GM19452 (cell line): ENCODE results near the gene LRRC36.

ENCODE experiments used
- ATAC-seq: cut with Tn5 transposase; IDR thresholded peaks from one replicate; pipeline ENCODE4 v1.9.1; 2021; ENCODE audit not compliant: unreplicated experiment

The LRRC36 gene

GRCh38 chr16:67389911-67390815 lies 63.5 kb downstream of the LRRC36 start:
- no peak for ATAC-seq

GRCh38 chr16:67390816-67391423 lies 64.3 kb downstream of the LRRC36 start:
- no peak for ATAC-seq

GRCh38 chr16:67391424-67392300 lies 65.0 kb downstream of the LRRC36 start:
- no peak for ATAC-seq

GRCh38 chr16:67392301-67393059 lies 65.9 kb downstream of the LRRC36 start:
- no peak for ATAC-seq

GRCh38 chr16:67393111-67393787 lies 66.6 kb downstream of the LRRC36 start, which contains the start of gene TPPP3:
TPPP3 (minus strand) TSS chr16:67393498; CDS start chr16:67391111, 2,387 bp downstream.
- ATAC-seq = no peak

GRCh38 chr16:67393788-67394154 lies 67.2 kb downstream of the LRRC36 start:
- ATAC-seq = no peak

- no peak for ATAC-seq
These were observed 67.8 kb downstream of the LRRC36 start for GRCh38 chr16:67394155-67395104.

GRCh38 chr16:67395105-67395457 lies 68.5 kb downstream of the LRRC36 start:
- ATAC-seq = no peak

- ATAC-seq = no peak
These were observed 69.0 kb downstream of the LRRC36 start for GRCh38 chr16:67395458-67396158.

- ATAC-seq = no peak
These were observed 69.8 kb downstream of the LRRC36 start for GRCh38 chr16:67396159-67397035.

GRCh38 chr16:67397036-67397801 lies 70.6 kb downstream of the LRRC36 start:
- ATAC-seq = no peak

GRCh38 chr16:67397812-67398545 lies 71.4 kb downstream of the LRRC36 start:
- no peak for ATAC-seq

- ATAC-seq = no peak
These were observed 72.1 kb downstream of the LRRC36 start for GRCh38 chr16:67398546-67399217.

GRCh38 chr16:67399218-67399733 lies 72.7 kb downstream of the LRRC36 start:
- no peak for ATAC-seq
